Raji (cell line): ENCODE data around the gene NR1H4.

Experiments
- POLR2A ChIP-seq: IDR thresholded peaks from 2 replicates; pipeline ENCODE4 v1.6.1; 2011; ENCODE audit warnings: low read depth, low read length, control low read depth; ENCODE audit not compliant: insufficient read depth

The NR1H4 gene

DNA sequence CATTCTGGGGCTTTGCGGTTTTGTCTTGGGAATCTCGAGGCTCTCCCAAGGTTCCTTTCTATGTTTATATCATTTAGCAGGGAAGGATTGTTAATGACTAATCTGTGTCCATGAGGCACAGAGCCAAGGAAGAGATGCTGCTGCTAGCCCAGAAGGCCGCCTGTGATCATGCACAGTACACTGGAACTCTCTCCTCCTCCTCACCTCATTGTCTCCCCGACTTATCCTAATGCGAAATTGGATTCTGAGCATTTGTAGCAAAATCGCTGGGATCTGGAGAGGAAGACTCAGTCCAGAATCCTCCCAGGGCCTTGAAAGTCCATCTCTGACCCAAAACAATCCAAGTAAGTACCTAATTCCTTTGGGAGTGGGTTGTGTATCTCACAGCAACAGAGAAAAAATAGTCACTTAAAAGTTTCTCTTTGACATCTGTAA, at the start of gene NR1H4:
Gene NR1H4 (plus strand): TSS at position 151 of the 435 bp plus-strand sequence. CDS start 19,458 bp downstream, outside the sequence.
- TF ChIP-seq POLR2A = no peak

DNA sequence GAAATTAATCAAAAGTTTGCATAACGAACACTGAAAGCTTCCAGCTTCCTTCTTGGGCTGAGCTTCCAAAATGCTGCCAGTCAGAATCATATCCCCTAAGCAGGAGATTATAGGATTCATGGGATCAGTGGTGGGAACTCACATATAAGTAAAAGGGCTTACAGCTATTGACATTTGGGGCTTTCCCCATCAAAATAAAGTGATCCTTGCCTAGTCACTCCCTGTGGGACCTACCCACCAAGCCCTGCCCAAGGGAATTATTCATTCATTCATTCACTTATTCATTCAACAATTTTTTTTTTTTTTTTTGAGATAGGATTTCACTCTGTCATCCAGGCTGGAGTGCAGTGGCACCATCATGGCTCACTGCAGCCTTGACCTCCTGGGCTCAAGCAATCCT, 47.5 kb upstream of the NR1H4 start:
- TF ChIP-seq POLR2A = no peak

- no peak for TF ChIP-seq POLR2A
These were observed 46.6 kb upstream of the NR1H4 start for GRCh38 chr12:100427078-100427477.

DNA sequence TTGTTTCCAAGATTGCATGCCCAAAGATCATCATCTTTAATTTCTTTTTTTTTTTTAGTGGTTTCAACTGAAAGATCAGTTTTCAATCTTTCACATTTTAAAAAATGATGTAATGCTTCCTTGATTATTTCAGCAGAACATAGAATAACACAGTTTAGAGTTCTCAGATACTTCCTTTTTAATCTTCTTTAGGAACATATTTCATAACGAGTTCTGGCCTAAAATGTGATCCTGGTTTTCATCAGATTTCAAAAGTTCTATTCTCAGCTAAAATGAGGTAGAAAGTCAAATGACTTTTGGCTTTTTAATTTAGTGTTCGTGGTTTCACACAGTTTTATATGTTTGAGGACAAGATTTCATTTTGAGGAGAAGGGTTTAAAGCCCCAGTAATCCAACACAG, 40.0 kb upstream of the NR1H4 start:
- TF ChIP-seq POLR2A = no peak

- no peak for TF ChIP-seq POLR2A
These were observed 39.5 kb upstream of the NR1H4 start for GRCh38 chr12:100434177-100434576.

GRCh38 chr12:100435957-100436356, 37.7 kb upstream of the NR1H4 start:
- TF ChIP-seq POLR2A = no peak

DNA sequence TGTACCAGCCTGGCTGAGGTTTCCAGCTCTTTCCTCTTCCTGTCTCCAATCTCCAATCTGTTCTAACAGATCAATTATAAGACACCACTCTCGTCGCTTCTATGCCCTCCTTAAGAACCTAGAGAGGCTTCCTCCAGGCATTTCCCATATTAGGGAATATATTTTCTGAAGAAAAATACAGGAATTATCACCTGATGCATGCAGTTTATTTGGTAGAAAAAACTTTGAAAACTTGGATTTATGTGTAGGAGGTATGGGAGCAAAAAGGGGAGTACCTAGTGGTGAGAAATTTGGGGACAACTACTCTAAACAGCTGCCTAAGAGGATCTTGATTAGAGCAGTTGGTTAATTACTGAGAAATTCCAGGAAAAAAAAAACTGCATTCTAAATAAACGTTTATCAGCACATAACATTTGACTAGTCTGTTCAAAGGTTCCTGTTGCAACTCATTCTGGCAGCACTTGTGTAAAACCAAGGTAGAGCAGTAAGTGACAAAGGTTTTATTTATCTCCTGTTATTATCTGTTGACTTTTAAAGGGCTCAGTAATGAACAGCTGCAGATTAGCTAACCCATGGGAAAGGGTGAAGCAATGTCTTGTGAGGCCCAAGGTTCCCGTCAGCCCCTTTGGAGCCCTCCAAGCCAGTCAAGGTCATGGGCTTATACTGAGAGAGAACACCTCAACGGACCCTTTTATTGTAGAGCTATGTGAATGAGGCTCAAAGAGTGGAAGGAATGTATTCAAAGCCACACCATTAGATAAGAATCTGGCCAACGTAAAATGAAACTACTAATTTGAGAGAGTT, 36.4 kb upstream of the NR1H4 start:
- no peak for TF ChIP-seq POLR2A

GRCh38 chr12:100439797-100440196, 33.9 kb upstream of the NR1H4 start:
- TF ChIP-seq POLR2A = no peak

DNA sequence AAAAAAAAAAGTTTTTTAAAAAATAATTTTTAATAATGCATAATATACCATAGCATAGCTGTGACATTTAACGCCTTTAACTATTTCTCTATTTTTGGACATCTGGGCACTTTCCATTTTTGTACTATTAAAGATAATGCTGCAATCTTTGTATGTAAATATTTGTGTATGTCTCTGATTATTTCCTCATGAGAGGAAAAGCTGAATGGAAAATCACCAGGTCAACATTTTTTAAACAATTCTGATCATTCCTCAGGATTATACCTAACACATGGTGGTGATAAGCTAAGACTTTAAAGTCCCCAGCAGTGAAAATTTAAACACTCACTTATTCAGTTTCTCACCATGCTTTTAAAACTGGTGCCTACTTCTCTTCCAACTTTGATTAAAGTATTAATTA, 31.3 kb upstream of the NR1H4 start:
- TF ChIP-seq POLR2A = no peak

DNA sequence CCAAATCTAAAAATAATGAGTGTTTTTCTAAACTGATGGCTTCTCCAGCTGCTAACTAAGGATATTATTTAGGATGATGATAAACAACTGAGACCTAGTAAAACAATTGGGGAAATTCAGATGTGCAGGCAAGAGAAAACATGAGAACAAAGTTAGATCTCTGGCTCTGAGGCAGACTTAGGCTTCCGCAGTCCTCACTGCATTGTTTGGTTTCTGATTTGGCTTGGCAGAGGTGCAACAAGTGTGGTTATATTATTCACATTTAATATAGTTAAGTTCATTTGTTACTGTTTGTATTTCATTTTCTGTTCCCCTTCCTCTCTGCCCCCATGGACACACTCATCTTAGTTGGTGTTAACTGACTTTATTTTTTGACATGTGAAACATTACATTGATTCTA, 30.2 kb upstream of the NR1H4 start:
- TF ChIP-seq POLR2A = no peak

DNA sequence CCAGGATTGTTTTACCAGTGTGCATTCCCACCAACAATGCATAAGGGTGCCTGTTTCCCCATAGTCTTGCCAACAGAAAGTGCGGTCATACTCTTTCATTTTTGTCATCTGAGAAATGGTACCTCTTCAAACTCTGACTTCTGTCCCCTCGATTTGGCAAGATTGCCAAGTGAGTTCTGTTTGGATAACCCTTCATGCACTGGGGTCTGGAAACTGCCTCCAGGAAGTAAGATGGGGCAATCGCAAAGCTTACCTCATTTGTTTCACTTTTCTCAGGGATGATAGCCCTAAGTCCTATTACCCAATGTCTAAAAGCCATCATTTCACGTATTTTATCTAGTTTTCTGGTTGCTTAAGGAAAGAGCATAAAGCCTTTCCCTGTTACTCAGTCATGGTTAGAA, 28.6 kb upstream of the NR1H4 start:
- no peak for TF ChIP-seq POLR2A

DNA sequence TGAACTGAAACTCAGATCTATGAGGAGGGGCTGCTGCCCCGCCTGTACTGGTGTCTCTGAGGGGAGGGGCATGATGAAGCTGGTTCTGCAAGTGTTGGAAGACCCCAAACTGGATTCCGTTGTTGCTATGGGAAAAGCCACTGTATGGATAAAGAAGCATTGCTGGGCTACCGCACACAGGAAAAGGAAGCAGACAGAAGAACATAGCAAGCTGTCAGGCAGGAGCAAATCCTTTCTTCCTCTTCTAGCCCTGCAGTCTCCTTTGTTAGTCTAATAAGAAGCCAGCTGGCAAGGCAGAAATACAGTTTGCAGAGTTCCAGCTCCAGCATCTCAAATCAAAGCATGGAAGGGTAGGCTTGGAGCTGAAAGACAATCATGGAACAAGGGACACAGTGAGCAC, 26.3 kb upstream of the NR1H4 start:
- no peak for TF ChIP-seq POLR2A

GRCh38 chr12:100448656-100449055, 25.0 kb upstream of the NR1H4 start:
- no peak for TF ChIP-seq POLR2A

GRCh38 chr12:100450735-100451134, 22.9 kb upstream of the NR1H4 start:
- TF ChIP-seq POLR2A = no peak

DNA sequence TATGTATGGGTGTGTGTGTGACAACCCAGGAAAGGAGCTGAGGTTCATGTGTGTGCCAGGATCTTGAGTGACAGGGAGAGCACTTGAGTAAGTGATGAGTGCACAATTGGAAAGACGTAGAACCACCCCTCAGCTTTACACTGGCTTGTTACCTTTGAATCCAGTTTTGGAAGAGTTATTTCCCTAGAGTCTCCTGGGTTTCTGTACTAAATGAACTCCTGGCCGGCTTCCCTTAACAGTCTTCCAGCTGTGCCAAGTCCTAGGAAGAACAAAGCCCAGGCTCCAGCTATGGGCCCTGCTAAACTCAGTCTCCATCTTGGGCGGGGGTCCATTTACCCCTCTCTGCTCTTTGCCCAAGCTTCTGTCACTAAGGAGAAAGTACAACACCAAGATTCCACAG, 19.7 kb upstream of the NR1H4 start:
- TF ChIP-seq POLR2A = no peak

DNA sequence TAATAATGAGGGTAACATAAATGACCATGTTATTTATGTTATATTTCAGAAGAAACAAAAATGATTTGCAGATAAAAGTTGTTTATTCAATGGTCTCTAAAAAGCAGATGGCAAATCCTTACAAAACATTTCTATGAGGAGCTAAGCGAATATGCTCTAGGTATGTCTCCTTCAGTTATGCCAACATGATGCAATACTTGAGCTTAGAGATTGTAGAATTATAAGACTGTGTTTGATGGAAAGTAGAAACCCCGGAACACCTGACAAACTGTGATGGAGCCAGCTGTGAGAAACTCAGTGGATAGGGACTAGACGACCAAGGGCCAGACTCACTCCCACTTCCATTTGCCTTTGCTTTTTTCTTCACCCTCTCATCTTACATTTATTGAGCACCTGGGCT, 17.8 kb upstream of the NR1H4 start:
- TF ChIP-seq POLR2A = no peak

- no peak for TF ChIP-seq POLR2A
These were observed 15.5 kb upstream of the NR1H4 start for GRCh38 chr12:100458191-100458590.
